CD14-positive monocyte (primary cell): ENCODE measurements around the gene MCF2L2. TPM values are rescaled to one million over a fixed set of nuclear protein-coding genes. Genes with fewer than 3 reads are reported as not detected.

ENCODE experiments used
- DNase-seq, 3 donors: peaks; one replicate each; pipeline ENCODE4 v3.0.0-alpha.2; 2011 to 2022
- H2AFZ ChIP-seq: 2 replicates; pipeline ENCODE4 v1.6.0; 2012; ENCODE audit warnings: mild to moderate bottlenecking, low read depth, low read length, inconsistent platforms; ENCODE audit not compliant: insufficient read depth, poor library complexity, severe bottlenecking
- H3K27ac ChIP-seq, 2 donors: 1 replicate in 1 of 2; 2 replicates in 1 of 2; pipeline ENCODE4 v1.5.1; 2012 to 2013; ENCODE audit warnings: low read length in 2 of 2, control low read depth in 1 of 2, inconsistent platforms in 1 of 2, low read depth in 1 of 2, mild to moderate bottlenecking in 1 of 2
- H3K27me3 ChIP-seq, 2 donors: one replicate each; pipeline versions ENCODE4 v1.6.0 to v1.6.1; 2011 to 2013; ENCODE audit warnings: low read length in 2 of 2; ENCODE audit not compliant: control insufficient read depth in 2 of 2, insufficient read depth in 2 of 2
- H3K36me3 ChIP-seq, 2 donors: replicated peaks in 1 of 2; 1 replicate in 1 of 2; 2 replicates in 1 of 2; pipeline versions ENCODE4 v1.5.1 to v1.6.1; 2012 to 2013; ENCODE audit warnings: low read length in 2 of 2, control low read depth in 1 of 2, inconsistent platforms in 1 of 2, mild to moderate bottlenecking in 1 of 2; ENCODE audit not compliant: insufficient read depth in 2 of 2, control insufficient read depth in 1 of 2
- H3K4me1 ChIP-seq, 2 donors: 1 replicate in 1 of 2; 2 replicates in 1 of 2; pipeline versions ENCODE4 v1.5.1 to v1.6.1; 2012 to 2013; ENCODE audit warnings: low read length in 2 of 2, control low read depth in 1 of 2, inconsistent platforms in 1 of 2, mild to moderate bottlenecking in 1 of 2, moderate library complexity in 1 of 2; ENCODE audit not compliant: insufficient read depth in 2 of 2, control insufficient read depth in 1 of 2
- H3K4me2 ChIP-seq: replicated peaks from 2 replicates; pipeline ENCODE3; 2012; ENCODE audit warnings: low read length, moderate library complexity, mild to moderate bottlenecking; ENCODE audit not compliant: poor library complexity, severe bottlenecking; ENCODE audit errors: extremely low read depth
- H3K4me3 ChIP-seq, 3 experiments: fragments of 200-600 bp in 1 of 3; sonication (generic) in 1 of 3; replicated peaks in 1 of 3; 1 replicate in 2 of 3; 2 replicates in 1 of 3; pipeline ENCODE4 v1.5.1; 2011 to 2013; ENCODE audit warnings: low read length in 3 of 3, mild to moderate bottlenecking in 3 of 3, control low read depth in 2 of 3, low read depth in 2 of 3, inconsistent platforms in 1 of 3, moderate library complexity in 1 of 3
- H3K79me2 ChIP-seq: 2 replicates; pipeline ENCODE4 v1.6.0; 2012; ENCODE audit warnings: mild to moderate bottlenecking, control low read depth, inconsistent platforms, low read length, moderate library complexity; ENCODE audit not compliant: insufficient read depth
- H3K9ac ChIP-seq: 2 replicates; pipeline ENCODE4 v1.6.0; 2017; ENCODE audit warnings: low read length, mild to moderate bottlenecking; ENCODE audit not compliant: insufficient read depth, poor library complexity, severe bottlenecking
- H3K9me3 ChIP-seq, 2 donors: replicated peaks in 1 of 2; 1 replicate in 1 of 2; 2 replicates in 1 of 2; pipeline versions ENCODE4 v1.5.1 to v1.6.1; 2012 to 2013; ENCODE audit warnings: low read length in 2 of 2, control low read depth in 1 of 2; ENCODE audit not compliant: control insufficient read depth in 1 of 2, insufficient read depth in 1 of 2
- H4K20me1 ChIP-seq: 2 replicates; pipeline ENCODE4 v1.6.0; 2012; ENCODE audit warnings: mild to moderate bottlenecking, low read length, control low read depth, moderate library complexity; ENCODE audit not compliant: insufficient read depth
- H3K27ac Mint-ChIP-seq, 7 donors: one replicate each; pipeline ENCODE4 v1.8.0; 2020; ENCODE audit warnings: mild to moderate bottlenecking in 7 of 7, mixed read lengths in 7 of 7, moderate library complexity in 6 of 7, inconsistent platforms in 2 of 7
- H3K27me3 Mint-ChIP-seq, 3 donors: one replicate each; pipeline ENCODE4 v1.8.0; 2021 to 2022; ENCODE audit warnings: low read depth in 3 of 3, mild to moderate bottlenecking in 3 of 3, mixed read lengths in 3 of 3, moderate library complexity in 3 of 3, inconsistent platforms in 1 of 3
- H3K36me3 Mint-ChIP-seq, 2 donors: one replicate each; pipeline ENCODE4 v1.8.0; 2020; ENCODE audit warnings: mixed read lengths in 2 of 2, inconsistent platforms in 1 of 2, mild to moderate bottlenecking in 1 of 2
- H3K4me1 Mint-ChIP-seq: one replicate; pipeline ENCODE4 v1.8.0; 2020; ENCODE audit warnings: mild to moderate bottlenecking, mixed read lengths
- H3K4me3 Mint-ChIP-seq, 2 donors: one replicate each; pipeline ENCODE4 v1.8.0; 2020; ENCODE audit warnings: mild to moderate bottlenecking in 2 of 2, mixed read lengths in 2 of 2, moderate library complexity in 1 of 2
- H3K9me3 Mint-ChIP-seq, 7 donors: one replicate each; pipeline ENCODE4 v1.8.0; 2020 to 2022; ENCODE audit warnings: mixed read lengths in 7 of 7, mild to moderate bottlenecking in 6 of 7, moderate library complexity in 6 of 7, inconsistent platforms in 2 of 7
- WGBS: methylation state at CpG from one replicate; pipeline ENCODE4 v1.1.5; 2013; ENCODE audit warnings: missing lambda C conversion rate; ENCODE audit not compliant: insufficient coverage; 5-methylcytosine and 5-hydroxymethylcytosine counted together
- intact Hi-C, 2 donors: fragments of 100-400 bp; cut with micrococcal nuclease; formaldehyde crosslinking; loops; one replicate each; pipeline versions ENCODE4 v1.15.0 to v1.15.1; 2023
- polyA plus RNA-seq, 3 donors: library from polyadenylated mRNA; depleted of rRNA in 1 of 3; unstranded in 2 of 3; stranded (reverse) in 1 of 3; fragments of 300-500 nt in 2 of 3; fragments of >200 nt in 1 of 3; fragmentation: Illumina TruSeq in 2 of 3; gene quantifications; 1 replicate in 2 of 3; 2 replicates in 1 of 3; pipeline ENCODE4 v1.2.3, GENCODE V29; 2012 to 2021
- TF ChIP-seq, protein P1 (sequence below): fragments of 200-600 bp; IDR thresholded peaks from one replicate; pipeline ENCODE4 v1.8.0; 2022; ENCODE audit warnings: antibody characterized with exemption, mild to moderate bottlenecking

Gene MCF2L2
- polyA plus RNA-seq, 3 donors, result 0.01 to 0.13 TPM; not detected in 1

DNA sequence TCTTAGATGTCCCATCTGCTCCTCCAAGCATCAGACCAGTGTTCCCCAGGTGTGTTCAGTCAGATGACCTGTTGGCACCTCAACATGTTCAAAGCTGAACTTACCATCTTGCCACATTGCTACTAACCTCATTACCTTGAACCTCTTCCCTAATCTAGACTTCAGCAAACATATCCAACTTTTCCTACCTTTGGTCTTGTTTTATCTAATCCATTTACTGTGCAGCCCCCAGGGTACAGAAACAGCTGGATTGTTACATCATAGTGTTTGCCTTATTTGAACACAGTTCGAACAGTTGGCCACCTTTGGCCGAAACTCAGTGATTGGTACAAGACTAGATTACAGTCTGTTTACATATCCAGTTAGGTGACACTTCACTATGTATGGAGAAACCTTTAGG is 36.1 kb upstream of the MCF2L2 start:
- Histone ChIP-seq H3K36me3 (no peaks in the 10 kb centered on the region), H3K4me1 (peaks cover under 1 to 6% of the 10 kb centered on the region in 2 donors), H3K4me2 (no peak overlapping the region), H3K4me3 (no peak overlapping the region), H3K27ac (no peak overlapping the region), H3K9me3 (no peaks in the 10 kb centered on the region), H3K27me3 (no peaks in the 10 kb centered on the region), H4K20me1 (no peaks in the 10 kb centered on the region), H3K79me2 (no peaks in the 10 kb centered on the region), H3K9ac (no peak overlapping the region), H2AFZ (no peak overlapping the region)
- H3K27me3 Mint-ChIP-seq, result peaks cover 2 to 3% (median 2%) of the 10 kb centered on the region in 3 donors
- TF ChIP-seq, protein P1, sequence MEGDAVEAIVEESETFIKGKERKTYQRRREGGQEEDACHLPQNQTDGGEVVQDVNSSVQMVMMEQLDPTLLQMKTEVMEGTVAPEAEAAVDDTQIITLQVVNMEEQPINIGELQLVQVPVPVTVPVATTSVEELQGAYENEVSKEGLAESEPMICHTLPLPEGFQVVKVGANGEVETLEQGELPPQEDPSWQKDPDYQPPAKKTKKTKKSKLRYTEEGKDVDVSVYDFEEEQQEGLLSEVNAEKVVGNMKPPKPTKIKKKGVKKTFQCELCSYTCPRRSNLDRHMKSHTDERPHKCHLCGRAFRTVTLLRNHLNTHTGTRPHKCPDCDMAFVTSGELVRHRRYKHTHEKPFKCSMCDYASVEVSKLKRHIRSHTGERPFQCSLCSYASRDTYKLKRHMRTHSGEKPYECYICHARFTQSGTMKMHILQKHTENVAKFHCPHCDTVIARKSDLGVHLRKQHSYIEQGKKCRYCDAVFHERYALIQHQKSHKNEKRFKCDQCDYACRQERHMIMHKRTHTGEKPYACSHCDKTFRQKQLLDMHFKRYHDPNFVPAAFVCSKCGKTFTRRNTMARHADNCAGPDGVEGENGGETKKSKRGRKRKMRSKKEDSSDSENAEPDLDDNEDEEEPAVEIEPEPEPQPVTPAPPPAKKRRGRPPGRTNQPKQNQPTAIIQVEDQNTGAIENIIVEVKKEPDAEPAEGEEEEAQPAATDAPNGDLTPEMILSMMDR, result no peak
- H3K4me1 Mint-ChIP-seq, result peaks cover 5% of the 10 kb centered on the region
- H3K4me3 Mint-ChIP-seq, result no peak overlapping the region
- H3K27ac Mint-ChIP-seq, result no peak overlapping the region
- no peaks in the 10 kb centered on the region for H3K36me3 Mint-ChIP-seq
- no CpG with 5 or more reads among the region's 2 CpGs for WGBS
- H3K9me3 Mint-ChIP-seq, result peaks cover 0 to 4% (median 0%) of the 10 kb centered on the region in 7 donors
- intact Hi-C loops, result loop anchor here in 1 of 2 donors (10.0 kb wide), 1 partner anchor 420 kb away; the partner anchor contains the start of gene PARL
- DNase-seq, result no peak

DNA sequence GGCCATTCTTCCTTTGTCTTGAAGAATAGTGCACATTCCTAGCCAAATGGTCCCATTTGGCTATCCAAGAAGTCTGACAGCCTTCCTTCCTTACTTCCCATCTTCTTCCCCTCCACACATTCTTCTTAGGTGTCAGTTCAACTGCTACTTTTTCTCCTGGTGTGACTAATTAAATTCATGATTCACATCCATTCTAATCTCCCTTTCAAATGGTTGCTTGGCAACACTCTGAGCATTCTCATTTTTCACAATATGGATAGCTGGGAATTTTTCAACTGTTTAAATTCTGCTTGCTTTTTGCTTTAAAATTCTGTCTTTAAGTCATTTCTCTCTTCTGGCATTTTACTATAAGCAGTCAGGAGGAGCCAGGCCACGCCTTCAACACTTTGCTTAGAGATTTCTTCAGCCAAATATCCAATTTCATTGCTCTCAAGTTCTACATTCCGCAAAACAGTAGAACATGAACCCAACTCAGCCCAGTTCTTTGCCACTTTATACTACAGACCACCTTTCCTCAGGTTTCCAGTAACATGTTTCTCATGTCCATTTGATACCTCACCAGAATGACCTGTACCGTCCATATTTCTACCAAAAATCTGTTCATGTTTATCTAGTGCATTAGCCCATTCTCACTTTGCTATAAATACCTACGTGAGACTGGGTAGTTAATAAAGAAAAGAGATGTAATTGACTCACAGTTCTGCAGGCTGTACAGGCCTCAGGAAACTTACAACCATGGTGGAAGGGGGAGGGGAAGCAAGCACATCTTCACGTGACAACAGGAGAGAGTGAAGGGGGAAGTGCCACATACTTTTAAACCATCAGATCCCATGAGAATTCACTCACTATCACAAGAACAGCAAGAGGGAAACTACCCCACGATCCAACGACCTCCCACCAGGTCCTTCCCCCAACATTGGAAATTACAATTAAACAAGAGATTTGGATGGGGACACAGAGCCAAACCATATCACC is 31.9 kb upstream of the MCF2L2 start:
- H3K4me3 Mint-ChIP-seq, result no peak overlapping the region
- DNase-seq, result no peak
- Histone ChIP-seq H3K79me2 (no peaks in the 10 kb centered on the region), H3K27me3 (no peaks in the 10 kb centered on the region), H3K36me3 (peaks cover 2% of the 10 kb centered on the region in 2 donors), H4K20me1 (no peaks in the 10 kb centered on the region), H3K9ac (no peak overlapping the region), H3K4me3 (no peak overlapping the region), H3K4me1 (no peaks in the 10 kb centered on the region), H3K9me3 (no peaks in the 10 kb centered on the region), H3K27ac (no peak overlapping the region), H3K4me2 (no peak overlapping the region), H2AFZ (no peak overlapping the region)
- peaks cover 0 to 4% (median 0%) of the 10 kb centered on the region in 7 donors for H3K9me3 Mint-ChIP-seq
- intact Hi-C loops, result loop anchor here in 1 of 2 donors (10.0 kb wide), 1 partner anchor 424 kb away; the partner anchor contains the start of gene PARL
- peaks cover 0 to 3% (median 3%) of the 10 kb centered on the region in 3 donors for H3K27me3 Mint-ChIP-seq
- H3K4me1 Mint-ChIP-seq, result peaks cover 3% of the 10 kb centered on the region
- peaks cover under 1 to 11% of the 10 kb centered on the region in 2 donors for H3K36me3 Mint-ChIP-seq
- TF ChIP-seq, protein P1, result no peak
- no peak overlapping the region for H3K27ac Mint-ChIP-seq
- 100% methylated on average over 1 of the region's 7 CpGs for WGBS
